GM19468 (cell line): ENCODE data around the gene DCUN1D4.

Source experiments
- ATAC-seq: cut with Tn5 transposase; IDR thresholded peaks from one replicate; pipeline ENCODE4 v1.9.1; 2021; ENCODE audit warnings: mild to moderate bottlenecking, moderate library complexity, moderate number of reproducible peaks; ENCODE audit not compliant: unreplicated experiment; ENCODE audit errors: extremely low read depth

The DCUN1D4 gene

DNA sequence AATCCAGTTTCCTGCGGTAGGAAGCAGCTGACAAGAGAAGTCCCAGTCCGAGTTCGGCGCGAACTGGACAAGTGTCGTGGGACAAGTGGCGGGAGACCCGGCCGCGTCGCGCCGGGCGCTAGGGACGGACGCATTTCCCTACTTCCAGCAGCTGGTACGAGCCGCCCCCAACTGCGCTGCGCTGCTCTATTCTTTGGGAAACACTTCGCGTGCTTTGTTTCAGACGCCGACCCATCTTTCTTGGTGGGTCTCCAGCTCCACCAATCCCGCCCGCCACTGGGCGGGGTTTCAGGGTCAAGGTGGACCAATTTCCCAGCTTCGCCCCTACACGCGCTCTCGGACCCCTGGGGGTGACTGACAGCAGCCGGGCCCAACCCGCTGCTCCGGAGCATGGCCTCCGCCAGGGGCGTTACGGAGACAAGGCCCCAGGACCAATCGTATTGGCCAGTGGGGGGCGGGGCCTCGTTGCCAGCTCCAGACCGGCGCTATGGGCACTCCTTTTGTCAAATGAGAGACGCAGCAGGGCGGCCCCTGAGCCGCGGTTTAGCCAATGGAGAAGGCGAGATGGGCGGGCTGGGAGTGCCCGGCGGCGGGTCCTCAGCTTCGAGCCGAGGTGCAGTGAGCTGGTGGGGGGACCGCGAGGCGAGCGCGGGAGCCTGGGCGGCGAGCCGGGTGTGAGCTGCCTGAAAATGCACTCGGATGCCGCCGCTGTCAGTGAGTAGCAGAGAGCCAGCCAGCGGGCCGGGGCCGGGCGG lies at the start of gene DCUN1D4:
Gene DCUN1D4 (plus strand): TSS at position 600 of the 755 bp plus-strand sequence. CDS start 90 bp downstream, at position 690.
- ATAC-seq, result peak; percentile 97

DNA sequence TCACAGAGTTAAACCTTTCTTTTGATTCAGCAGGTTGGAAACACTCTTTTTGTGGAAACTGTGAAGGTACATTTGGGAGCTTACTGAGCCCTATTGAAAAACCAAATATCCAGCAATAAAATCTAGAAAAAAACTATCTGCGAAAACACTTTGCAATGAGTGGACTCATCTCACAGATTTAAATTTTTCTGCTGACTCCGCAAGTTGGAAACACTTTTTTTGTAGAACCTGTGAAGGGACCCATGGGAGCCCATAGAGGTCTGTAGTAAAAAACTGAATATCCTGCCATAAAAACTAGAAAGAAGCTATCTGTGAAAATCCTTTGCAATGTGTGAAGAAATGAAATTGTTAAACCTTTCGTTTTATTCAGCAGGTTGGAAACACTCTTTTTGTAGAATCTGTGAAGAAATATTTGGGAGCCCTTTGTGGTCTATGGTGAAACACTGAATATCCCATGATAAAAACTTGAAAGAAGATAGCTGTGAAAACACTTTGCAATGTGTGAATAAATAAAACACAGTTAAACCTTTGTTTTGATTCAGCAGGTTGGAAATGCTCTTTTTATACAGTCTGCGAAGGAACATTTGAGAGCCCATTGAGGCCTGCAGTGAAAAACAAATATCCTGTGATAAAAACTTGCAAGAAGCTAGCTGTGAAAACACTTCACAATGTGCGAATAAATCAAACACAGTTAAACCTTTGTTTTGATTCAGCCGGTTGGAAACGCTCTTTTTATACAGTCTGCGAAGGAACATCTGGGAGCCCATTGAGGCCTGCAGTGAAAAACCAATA lies 22.3 kb upstream of the DCUN1D4 start:
- no peak for ATAC-seq

DNA sequence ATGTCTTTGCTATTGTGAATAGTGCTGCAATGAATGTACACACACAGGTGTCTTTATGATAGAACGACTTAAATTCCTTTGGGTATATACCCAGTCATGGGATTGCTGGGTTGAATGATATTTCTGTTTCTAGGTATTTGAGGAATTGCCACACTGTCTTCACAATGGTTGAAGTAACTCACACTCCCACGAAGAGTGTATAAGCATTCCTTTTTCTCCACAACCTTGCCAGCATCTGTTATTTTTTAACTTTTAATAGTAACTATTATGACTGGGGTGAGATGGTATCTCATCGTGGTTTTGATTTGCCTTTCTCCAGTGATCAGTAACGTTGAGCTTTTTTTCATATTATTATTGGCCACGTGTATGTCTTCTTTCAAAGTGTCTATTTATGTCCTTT lies 17.6 kb upstream of the DCUN1D4 start:
- ATAC-seq, result no peak

DNA sequence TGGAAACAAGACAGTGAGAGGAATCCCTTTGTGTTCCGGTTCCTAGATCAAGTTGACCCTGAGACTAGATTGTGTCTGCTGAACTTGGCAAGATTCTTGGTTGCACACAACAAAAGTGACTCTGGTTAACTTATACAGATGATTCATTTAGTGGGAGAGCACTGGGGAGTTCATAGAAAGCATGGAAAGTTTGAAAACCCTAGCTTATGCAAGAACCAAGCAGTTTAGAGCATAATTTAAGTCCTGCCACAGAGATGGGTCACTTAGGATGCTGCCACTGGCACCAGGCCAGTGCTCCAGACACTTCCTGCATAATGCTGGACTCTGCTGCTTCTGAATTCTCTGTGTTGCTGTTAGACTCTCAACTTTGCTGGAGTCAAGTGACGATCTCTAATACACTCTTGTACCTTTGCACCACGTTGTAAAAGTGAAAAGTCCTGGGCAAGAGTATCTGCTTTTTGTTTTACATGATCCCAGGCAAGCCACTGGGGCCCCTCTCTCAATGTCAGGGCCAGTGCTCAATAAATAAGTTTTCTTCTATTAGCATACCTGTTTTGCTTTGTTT lies 12.7 kb upstream of the DCUN1D4 start:
- ATAC-seq, result no peak

DNA sequence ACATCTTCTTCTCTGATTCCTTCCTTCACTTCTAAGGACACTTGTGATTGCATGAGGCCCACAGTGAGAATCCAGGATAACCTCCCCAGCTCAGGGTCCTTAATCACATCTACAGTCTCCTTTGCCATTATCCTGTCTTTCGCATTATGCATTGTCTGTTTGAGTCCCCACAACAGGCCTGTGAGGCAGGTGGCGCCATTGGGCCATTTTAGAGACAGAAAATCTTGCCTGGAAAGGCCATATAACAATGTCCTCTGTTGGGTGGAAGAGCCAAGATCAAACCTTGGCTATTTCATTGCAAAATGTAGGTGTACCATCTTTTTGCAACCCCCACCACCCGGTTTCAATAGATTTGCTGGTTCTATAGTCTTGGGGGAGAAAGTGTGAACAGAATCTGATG lies 11.8 kb upstream of the DCUN1D4 start:
- no peak for ATAC-seq

DNA sequence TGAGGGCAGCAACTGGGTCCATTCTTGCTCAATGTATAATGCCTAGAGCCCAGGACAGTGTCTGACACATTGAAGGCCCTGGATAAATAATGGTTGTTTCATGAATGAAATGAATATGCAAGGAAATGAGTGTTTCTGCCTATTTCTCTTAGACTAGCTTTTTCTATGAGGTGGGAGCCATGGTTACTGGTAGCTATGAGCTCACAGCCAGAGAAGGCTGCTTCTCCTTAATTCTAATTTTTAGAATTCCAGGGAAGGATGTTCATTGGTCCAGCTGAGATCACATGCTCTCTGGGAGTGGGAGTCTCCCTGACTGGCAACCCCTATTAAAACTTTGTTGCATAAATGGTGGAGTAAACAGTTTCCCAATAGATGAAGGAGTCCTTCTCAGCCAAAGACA lies 9.7 kb upstream of the DCUN1D4 start:
- no peak for ATAC-seq

DNA sequence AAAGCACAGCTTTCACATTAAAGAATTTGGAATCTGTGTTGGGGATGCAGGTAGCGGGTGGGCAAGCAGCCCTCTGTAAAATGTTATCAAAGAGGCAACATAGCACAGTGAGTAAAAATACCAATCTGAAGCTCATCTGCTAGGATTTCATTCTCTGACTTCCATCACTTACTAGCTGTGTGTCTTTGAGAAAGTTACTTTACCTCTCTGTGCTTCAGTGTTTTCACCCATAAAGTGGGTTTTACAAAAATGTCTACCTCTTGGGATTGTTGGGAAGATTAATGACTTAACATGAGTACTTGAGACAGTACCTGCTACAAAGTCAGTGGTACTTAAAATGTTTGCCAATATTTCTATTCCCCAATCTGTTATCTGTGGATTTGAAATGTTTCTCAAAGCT lies 7.9 kb upstream of the DCUN1D4 start:
- ATAC-seq, result no peak

DNA sequence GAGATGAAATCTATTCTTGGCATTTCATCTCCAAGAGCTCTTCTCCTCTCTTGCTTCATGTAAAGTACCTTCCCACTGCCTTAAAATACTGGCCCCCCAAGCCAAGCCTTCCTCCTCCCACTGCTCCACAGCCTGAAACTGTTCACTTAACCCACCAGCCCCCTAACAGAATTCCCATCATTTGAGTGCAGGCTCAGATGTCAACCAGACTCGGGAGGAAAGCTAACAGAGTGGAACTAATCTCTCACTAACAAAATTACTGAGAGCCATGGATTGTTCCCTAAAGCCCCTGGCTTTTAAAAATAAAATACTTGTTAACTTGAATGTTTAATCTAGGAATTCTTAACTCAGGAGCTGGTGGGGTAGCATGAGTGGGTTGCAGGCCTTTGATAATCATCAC lies 7.1 kb upstream of the DCUN1D4 start:
- ATAC-seq, result no peak

DNA sequence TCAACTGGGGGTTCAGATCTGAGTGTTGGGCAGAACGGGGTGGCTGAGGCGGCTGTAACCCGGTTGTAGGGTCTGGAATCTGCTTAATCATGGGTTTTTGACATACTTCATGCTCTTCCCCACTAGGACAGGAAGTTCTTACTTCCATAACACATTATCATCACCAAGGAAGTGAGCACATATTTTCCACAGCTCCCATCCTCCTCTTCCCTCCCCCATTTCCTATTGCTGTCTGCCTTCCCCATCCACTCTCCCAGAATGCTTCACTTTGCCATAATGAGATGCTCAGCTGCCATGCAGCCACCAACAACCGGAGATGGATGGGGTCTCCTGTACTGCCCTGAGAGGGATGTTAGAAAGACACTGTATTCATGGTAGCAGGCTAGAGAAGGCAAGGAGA lies 6.4 kb upstream of the DCUN1D4 start:
- no peak for ATAC-seq

DNA sequence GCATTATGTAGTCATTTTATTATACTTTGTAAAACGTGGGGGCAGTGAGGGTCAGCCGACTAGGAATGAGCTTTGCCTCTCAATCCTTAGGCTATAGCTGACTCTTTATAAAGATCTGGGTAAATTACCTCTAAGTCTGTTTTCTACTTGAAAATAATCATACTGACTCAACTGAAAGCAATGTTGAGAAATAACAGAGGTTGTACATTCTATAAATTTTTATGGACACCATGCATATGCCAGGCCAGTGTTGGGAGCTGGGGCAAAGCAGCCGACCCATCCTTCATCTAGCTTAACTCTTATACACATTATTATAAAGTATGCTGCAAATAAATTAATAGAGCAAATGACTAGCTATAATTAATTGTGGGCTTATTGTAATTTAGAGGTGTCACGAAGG lies 2.2 kb upstream of the DCUN1D4 start:
- no peak for ATAC-seq

DNA sequence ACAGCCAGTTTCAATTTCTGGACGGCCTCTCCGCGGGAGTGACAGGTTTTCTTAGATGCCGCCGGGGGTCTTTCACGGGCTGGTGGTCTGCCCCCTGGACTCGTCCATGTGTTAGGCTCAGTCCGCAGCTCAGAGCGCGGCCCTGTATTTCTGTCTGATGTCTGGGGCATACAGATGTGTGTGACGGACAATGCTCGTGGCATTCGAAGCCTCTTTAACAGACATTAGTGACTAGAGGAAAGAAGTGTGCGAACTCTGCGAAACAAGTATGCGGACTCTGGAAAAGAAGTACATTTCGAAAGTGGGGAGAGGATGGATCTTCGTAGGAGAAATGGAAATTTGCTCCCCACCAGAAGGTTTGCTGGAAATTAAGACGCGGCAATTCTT lies 793 bp upstream of the DCUN1D4 start:
- ATAC-seq, result no peak

DNA sequence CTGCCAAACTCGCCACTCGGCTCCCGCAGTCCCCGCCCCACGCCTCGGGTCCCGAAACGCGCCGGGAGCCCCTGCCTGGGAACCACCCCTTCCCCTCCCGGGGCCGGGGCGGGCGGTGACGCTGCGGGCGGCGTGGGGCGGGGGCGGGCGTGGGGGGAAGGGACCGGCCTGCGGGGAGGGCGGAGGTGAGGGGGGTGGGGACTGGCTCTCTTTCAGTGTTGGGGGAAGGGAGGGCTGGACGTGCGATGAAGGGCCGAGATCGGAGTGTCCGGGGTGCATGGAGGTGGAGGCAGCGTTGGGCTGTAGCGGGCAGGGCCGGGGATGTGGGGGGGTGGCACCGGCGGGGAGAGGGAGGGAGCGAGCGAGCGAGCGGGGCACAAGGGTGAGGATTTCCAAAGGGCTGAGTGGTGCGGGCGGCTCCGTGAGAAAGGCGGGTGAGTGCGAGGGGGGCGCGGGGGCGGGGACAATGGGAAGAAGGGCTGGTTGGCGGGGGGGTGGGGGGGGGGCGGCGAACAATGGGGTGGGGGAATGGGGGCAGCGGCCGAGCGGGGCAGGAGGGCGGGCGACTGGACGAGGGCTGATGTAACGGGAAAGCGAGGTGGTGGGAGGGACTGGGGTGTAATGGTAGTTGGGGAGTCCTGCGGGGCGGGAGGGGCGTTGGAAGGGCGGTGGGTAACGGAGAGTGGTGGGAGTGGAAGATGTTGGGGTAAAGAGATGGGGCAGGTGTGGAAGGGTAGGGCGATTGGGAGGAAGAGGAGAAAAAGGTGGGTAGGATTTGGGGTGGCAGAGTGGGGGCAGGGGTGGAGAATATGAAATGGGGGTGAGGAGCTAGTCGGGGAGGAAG lies 578 bp downstream of the DCUN1D4 start:
- ATAC-seq, result no peak

DNA sequence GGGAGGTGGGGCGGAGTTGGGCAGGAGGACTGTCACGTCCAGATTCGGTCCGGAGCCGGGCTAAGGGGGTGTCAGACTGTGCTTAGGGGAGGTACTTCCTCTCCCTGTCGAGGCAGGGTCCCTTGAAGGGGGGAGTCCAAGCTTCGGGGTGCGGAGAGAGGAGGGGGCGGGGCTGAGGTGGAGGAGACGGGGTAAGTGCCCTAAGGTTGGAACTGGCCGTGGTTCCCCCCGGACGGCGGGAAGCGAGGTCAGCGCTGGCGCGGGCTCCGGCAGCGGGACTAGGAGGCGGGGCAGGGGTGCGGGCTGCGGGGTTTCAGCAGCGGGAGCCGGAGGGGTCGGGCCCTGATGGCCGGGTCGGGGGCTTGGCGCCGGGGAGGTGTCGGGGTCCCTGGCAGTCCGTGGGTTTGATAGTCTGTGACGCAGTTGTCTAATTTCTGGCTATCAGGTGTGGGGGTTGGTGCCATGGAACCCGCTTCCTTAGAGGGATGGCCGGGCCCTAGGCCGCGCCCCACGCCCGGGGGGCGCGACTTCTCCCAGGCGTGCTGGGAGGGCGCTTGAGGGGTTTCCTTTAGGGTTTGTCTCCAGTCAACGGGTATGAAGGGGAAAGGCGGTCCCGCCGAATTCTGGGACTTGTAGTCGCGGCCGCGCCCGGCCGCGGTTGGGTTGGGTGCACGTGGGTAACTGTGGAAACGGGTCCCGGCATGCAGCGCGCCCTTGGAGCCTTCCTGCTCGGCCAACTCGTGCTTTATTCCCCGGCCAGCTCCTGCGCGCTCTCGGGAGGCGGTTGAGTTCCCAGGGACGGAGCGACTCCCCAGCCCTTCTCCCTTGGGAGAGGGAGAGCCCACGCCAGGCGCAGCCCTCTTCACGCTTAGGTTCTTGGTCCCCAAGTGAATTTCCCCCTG lies 1.5 kb downstream of the DCUN1D4 start:
- ATAC-seq, result peak; percentile 33

DNA sequence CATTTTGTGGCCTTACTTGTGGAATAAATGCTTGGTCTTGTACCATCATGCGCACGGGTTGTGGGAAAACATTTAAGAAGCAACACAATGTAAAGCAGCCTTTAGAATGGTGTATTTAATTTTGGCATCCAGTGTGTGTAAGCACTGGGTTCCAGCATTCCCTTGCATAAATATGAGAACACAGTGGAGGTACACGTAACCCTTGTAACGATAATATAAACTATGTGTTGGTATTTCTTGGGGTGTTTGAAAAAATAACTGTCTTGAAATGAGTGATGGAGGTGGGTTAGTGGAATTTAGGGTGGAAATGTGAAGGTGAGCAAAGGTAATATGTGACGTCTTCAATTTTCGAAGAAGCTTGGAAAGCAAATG lies 2.1 kb downstream of the DCUN1D4 start:
- ATAC-seq, result no peak

DNA sequence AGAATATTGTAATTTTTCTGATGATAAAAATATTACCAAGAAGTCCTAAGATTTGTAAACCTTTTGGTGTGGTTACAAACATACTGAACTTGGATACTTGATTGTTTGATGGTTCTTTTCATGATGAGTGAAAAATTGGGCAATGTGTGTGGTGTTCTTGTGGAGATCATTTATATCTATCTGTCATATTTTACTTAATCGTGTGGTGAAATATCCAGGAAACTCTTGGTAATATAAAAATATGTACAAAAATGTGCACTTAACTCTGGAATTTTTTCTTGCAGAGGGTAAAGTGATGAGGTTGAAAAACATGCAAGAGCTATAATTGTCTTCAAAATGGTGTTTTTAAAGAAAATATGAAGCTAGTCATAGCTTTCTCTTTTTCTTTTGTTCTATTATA lies 2.8 kb downstream of the DCUN1D4 start:
- ATAC-seq, result no peak

DNA sequence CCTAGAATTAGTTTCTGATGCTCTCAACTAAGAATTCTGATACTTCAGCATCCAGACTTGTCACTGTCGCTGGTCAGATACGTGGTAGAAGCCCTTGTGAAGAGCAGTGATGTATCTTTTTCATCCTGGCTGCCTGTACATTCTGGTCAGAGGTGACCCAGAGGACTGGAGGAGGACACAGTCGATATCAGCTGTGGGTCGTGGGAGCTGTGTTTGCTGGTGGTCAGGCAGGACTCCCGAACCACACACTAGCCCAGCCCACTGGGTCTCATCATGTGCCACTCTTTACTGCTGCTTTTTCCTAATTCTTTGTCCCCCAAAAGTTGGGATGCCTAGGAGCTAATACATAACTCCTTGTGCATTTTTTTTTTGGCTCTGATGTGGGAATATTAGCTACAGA lies 6.5 kb downstream of the DCUN1D4 start:
- no peak for ATAC-seq

DNA sequence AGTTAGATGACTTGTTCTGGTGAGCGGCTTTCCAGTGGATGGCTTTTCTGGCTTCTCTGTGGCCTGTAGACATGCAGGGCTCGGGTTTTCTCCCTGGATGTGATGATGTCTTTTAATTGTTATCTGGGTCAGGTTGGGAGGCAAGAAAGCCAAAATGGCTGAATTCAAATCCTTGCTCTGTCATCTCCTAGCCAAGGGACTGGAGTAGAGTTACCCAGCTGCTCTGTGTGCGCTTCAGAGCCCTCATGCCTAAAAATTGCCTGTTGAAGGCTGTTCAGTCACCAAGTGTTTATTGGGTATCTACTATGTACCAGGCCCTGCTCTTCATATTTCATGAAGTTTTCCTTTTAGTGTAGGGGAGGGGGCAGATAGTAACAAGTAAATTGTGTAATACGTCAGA lies 7.3 kb downstream of the DCUN1D4 start:
- ATAC-seq, result no peak

DNA sequence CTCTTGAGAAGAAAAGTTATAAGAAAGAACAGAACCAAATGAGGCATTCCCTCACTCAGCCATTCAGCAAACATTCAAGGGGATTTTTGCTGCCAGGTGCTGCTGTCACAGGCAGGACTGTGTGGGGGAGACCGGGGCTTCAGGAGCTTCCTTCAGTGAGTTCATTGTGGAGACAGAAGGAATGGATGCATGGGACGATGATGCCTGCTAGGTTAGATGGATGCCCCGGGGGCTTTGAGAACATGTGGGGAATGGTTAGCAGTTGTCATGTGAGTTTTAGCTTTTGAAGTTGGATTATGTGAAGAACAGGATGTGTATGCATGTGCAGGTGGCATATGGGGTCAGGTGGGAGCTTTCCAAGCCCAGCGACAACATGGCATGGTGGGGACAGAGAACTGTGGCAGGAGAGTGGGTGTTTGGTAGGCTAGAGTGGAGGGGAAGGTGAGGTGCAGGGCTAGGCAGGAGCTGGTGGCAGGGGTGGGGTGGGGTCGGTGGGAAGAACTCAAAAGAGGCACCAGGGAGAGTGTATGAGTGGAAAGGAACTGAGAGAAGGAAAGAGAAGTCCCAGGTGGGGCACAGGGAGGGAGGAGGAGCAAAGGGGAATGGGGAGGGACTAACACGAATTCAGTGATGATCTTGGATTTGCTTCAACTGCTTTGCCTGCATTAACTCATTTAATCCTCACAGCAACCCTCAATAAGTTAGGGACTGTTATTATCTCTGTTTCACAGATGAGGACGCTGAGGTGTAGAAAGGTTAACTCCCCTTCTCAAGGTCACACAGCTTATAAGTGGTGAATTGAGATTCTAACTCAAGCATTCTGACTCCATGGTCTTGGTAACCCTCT lies 8.4 kb downstream of the DCUN1D4 start:
- ATAC-seq, result no peak

DNA sequence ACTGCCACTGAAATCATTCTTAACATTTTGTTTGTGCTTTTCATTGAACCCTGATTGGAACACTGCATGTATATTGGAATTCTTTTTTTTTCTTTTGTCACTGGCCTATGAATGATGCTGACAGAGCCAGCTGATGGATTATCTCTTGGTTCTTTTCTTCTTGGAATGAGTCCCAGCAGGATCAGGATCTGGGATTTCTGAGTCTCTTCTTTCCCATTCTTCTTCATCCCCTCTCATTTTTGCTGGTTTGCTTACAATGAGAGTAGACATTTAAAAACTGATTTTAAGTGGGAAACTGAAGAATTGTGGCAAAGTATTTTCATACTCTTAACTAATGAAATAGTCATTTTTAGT lies 9.0 kb downstream of the DCUN1D4 start:
- no peak for ATAC-seq
